22Rv1 (cell line): ENCODE measurements around the gene TRHDE.

Experiments
- CTCF ChIP-seq: fragments of 450-650 bp; IDR thresholded peaks from 2 replicates; pipeline ENCODE4 v1.5.1; 2017; ENCODE audit warnings: mild to moderate bottlenecking
- ZFX ChIP-seq: fragments of 450-650 bp; IDR thresholded peaks from 2 replicates; pipeline ENCODE4 v1.6.1; 2017; ENCODE audit warnings: antibody characterized with exemption, borderline replicate concordance

GRCh38 chr12:72338437-72338836 lies 66.3 kb downstream of the TRHDE start:
- TF ChIP-seq CTCF (no peak), ZFX (no peak)
